HEK293 (cell line): ENCODE measurements around the gene LIN37.
A peak's percentile ranks its signal among the peaks of the same experiment; 100 is the strongest.

ENCODE experiments used
- GLIS1 ChIP-seq: fragments of 450-650 bp; formaldehyde crosslinking; IDR thresholded peaks from 2 replicates; pipeline ENCODE4 v1.5.1; 2016; ENCODE audit warnings: missing biosample characterization, missing genetic modification characterization
- HOXD13 ChIP-seq: sonication (generic); formaldehyde crosslinking; IDR thresholded peaks from 2 replicates; pipeline ENCODE4 v1.8.0; 2022; ENCODE audit warnings: missing genetic modification reagents, borderline replicate concordance
- TRIM28 ChIP-seq: IDR thresholded peaks from 2 replicates; pipeline ENCODE4 v1.6.1; 2011; ENCODE audit warnings: low read length, control low read depth, borderline replicate concordance
- ZFP41 ChIP-seq: fragments of 450-650 bp; formaldehyde crosslinking; IDR thresholded peaks from 2 replicates; pipeline ENCODE4 v1.5.1; 2016; ENCODE audit warnings: missing biosample characterization, missing genetic modification characterization, borderline replicate concordance
- ZNF132 ChIP-seq: fragments of 450-650 bp; formaldehyde crosslinking; IDR thresholded peaks from 2 replicates; pipeline ENCODE4 v1.5.1; 2017; ENCODE audit warnings: missing biosample characterization, missing genetic modification characterization, borderline replicate concordance
- ZNF175 ChIP-seq: fragments of 450-650 bp; formaldehyde crosslinking; IDR thresholded peaks from 2 replicates; pipeline ENCODE4 v1.5.1; 2016; ENCODE audit warnings: missing biosample characterization, missing genetic modification characterization
- ZNF266 ChIP-seq: fragments of 450-650 bp; formaldehyde crosslinking; IDR thresholded peaks from 2 replicates; pipeline ENCODE4 v1.5.1; 2016; ENCODE audit warnings: missing biosample characterization, missing genetic modification characterization, low read depth
- ZNF274 ChIP-seq, 2 experiments: fragments of 200-500 bp in 1 of 2; fragments of 450-650 bp in 1 of 2; sonication (Bioruptor generic) in 1 of 2; formaldehyde crosslinking in 1 of 2; IDR thresholded peaks; 2 replicates each; pipeline versions ENCODE4 v1.5.1 to v1.6.1; 2014 to 2016; ENCODE audit warnings: borderline replicate concordance in 1 of 2, inconsistent platforms in 1 of 2, low read length in 1 of 2, missing biosample characterization in 1 of 2, missing genetic modification characterization in 1 of 2
- ZNF624 ChIP-seq: fragments of 450-650 bp; formaldehyde crosslinking; IDR thresholded peaks from 2 replicates; pipeline ENCODE4 v1.5.1; 2017; ENCODE audit warnings: missing biosample characterization, missing genetic modification characterization
- TF ChIP-seq, protein P1 (sequence below): fragments of 450-650 bp; formaldehyde crosslinking; IDR thresholded peaks from 2 replicates; pipeline ENCODE4 v1.5.1; 2016; ENCODE audit warnings: missing biosample characterization, missing genetic modification characterization
- TF ChIP-seq, protein P2 (sequence below): fragments of 450-650 bp; formaldehyde crosslinking; IDR thresholded peaks from 2 replicates; pipeline ENCODE4 v1.5.1; 2016; ENCODE audit warnings: missing biosample characterization, missing genetic modification characterization

DNA sequence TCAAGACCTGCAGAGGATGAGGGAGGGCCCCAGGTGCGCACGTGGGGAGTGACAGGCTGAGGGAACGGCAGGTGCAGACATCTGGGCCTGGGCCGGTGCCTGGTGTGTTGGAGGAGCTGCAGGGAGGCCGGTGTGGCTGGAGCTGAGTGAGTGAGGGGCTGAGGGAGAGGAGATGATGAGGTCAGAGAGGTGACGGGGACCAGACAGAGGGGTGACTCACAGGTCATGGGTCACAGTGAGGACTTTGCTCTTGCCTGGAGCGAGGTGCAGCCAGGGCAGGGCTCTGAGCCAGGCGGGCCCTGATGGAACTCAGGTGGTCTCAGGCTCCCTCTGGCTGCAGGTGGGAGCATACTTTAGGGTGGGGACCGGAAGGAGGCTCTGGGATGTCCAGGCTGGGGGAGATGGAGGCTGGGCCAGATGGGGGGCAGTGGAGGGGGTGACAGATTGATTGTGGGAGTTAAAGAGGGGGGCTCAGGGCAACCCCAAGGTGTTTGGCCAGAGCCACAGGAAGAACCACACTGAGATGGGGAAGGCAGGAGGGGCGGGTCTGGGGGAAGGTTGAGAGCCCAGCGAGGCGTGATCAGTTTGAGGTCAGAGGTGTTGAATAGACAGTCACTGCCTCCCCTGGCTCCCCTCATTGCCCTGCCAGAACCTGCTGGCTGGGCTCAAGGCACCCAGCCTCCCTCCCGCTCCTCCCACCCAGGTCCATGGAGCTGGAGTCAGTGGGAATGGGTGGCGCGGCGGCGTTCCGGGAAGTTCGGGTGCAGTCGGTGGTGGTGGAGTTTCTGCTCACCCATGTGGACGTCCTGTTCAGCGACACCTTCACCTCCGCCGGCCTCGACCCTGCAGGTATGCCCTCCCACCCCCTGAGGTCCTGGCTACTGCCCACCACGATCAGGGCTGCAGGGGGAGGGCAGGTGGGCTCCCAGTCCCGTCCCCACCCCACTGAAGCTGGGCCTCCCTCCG lies 35.4 kb downstream of the LIN37 start:
- no peak for TF ChIP-seq ZFP41
- no peak for TF ChIP-seq ZNF175 (tag by site-specific recombination)
- no peak for TF ChIP-seq HOXD13 (CRISPR knock-in tag)
- TF ChIP-seq ZNF624: no peak
- TF ChIP-seq, protein P1, sequence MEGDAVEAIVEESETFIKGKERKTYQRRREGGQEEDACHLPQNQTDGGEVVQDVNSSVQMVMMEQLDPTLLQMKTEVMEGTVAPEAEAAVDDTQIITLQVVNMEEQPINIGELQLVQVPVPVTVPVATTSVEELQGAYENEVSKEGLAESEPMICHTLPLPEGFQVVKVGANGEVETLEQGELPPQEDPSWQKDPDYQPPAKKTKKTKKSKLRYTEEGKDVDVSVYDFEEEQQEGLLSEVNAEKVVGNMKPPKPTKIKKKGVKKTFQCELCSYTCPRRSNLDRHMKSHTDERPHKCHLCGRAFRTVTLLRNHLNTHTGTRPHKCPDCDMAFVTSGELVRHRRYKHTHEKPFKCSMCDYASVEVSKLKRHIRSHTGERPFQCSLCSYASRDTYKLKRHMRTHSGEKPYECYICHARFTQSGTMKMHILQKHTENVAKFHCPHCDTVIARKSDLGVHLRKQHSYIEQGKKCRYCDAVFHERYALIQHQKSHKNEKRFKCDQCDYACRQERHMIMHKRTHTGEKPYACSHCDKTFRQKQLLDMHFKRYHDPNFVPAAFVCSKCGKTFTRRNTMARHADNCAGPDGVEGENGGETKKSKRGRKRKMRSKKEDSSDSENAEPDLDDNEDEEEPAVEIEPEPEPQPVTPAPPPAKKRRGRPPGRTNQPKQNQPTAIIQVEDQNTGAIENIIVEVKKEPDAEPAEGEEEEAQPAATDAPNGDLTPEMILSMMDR: 0 out of 2 replicates have a peak, but pooled peaks have one; percentile 15
- TF ChIP-seq TRIM28: no peak
- TF ChIP-seq ZNF274 (IDR thresholded peaks at IDR 0.05; ENCODE audit: low read length): no peak
- no peak for TF ChIP-seq ZNF274 (tag by site-specific recombination; IDR thresholded peaks at IDR 0.05; ENCODE audit: borderline replicate concordance)
- TF ChIP-seq ZNF132 (tag by site-specific recombination): no peak
- no peak for TF ChIP-seq GLIS1 (tag by site-specific recombination)
- TF ChIP-seq ZNF266: no peak
- TF ChIP-seq, protein P2, sequence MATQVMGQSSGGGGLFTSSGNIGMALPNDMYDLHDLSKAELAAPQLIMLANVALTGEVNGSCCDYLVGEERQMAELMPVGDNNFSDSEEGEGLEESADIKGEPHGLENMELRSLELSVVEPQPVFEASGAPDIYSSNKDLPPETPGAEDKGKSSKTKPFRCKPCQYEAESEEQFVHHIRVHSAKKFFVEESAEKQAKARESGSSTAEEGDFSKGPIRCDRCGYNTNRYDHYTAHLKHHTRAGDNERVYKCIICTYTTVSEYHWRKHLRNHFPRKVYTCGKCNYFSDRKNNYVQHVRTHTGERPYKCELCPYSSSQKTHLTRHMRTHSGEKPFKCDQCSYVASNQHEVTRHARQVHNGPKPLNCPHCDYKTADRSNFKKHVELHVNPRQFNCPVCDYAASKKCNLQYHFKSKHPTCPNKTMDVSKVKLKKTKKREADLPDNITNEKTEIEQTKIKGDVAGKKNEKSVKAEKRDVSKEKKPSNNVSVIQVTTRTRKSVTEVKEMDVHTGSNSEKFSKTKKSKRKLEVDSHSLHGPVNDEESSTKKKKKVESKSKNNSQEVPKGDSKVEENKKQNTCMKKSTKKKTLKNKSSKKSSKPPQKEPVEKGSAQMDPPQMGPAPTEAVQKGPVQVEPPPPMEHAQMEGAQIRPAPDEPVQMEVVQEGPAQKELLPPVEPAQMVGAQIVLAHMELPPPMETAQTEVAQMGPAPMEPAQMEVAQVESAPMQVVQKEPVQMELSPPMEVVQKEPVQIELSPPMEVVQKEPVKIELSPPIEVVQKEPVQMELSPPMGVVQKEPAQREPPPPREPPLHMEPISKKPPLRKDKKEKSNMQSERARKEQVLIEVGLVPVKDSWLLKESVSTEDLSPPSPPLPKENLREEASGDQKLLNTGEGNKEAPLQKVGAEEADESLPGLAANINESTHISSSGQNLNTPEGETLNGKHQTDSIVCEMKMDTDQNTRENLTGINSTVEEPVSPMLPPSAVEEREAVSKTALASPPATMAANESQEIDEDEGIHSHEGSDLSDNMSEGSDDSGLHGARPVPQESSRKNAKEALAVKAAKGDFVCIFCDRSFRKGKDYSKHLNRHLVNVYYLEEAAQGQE (tag by site-specific recombination): no peak
